NCI-H1092 treated with DMSO at 0.1 percent for 48 hours (cell line): Measurements from ENCODE around the gene EGR2.

Experiments
- DNase-seq: peaks from one replicate; lab custom pipeline; 2025; lab: John Stamatoyannopoulos, UW

The EGR2 gene

DNA sequence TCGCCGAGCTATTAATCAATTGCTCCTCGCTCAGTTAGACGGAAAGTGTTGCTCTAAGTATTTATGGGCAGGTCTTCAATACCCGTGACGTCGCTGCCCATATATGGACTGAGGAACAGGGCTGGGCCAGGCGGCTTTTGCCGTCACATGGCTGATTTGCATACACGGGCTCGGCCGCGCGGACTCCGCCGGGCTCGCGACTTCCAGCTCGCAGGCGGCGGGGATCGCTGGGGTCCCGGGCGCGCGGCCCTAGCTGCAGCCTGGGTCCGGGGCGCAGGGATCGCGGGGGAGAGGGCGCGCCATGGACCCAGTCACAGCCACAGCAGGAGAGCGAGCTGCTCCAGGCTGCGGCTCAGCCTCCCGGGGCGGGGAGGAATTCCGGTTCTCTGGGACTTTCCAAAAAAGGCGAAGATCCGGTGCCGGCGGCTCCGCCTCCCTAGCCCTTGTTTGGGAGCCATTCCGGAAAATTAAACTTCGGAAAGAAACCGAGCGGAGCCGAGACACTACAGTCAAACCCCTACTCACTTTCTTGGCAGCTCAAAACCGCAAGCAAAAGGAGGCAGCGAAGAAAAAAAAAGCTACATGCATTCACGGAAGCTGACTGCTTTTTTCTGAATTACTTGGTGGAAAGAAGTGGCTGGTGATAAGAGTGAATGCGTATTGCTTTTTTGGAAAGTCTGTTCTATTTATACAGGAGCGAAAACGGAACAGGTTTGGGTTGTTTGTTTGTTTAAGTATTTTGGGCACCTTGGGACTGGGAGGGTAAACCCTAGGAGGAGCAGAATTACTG, at the start of gene EGR2:
EGR2 (minus strand) TSS at position 36 of the 790 bp plus-strand sequence. CDS start 337 bp downstream, outside the sequence.
- DNase-seq: peak; percentile 51

DNA sequence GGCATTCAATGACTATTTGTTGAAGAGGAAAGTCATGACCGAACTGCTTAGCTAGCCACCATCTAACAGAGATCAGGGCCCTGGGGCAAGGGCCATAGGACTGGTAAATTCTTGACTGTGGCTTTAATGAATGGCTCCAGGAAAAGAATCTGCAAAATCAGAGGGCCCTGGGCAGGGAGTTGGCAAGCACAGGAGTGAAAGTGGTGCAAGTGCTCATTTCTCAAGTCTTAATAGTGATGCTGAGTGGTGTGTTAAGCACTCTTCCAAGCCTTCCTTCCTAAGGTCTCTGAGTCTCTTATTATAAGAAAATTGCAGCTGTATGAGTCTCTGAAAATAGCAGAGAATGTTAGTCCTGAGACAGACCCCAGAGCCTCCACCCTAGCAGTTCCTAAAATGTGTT, 46.3 kb upstream of the EGR2 start:
- no peak for DNase-seq

DNA sequence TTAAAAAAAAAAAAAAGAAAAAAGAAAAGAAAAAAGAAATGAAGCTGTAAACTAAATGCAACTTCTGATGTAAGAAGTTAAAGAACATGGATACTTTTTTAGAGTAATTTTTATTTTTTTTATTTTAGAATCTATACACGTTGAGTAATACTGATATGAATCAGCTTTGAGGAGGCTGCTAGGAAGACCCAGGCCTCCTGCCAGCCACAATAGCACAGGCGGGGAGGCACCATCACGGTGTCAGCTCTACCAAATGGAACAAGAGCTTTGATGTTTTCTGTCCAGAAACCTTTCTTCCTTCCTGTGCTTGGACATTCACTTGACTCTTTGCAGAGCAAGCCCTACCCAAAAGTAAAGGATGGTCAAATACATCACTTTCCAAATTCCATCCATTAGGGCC, 45.3 kb upstream of the EGR2 start:
- no peak for DNase-seq

DNA sequence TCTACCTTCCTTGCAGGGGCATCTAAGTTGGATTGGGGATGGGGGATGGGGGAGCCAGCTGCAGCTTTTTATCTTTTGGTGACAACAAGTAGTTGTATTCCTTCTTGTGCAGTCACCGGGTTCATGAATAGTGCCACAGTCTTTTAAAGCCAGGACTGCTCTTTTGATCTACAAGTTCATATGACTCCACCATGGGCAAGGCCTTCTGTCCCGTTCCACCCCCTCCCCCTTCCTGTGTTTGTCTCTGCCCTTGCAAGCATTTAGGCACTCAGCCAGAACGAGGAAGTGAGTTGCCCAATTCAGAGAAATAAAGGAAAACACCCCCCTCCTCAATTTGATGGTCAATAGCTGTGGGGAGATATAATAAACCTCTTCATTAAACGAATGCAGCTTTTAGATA, 44.8 kb upstream of the EGR2 start:
- DNase-seq: no peak

DNA sequence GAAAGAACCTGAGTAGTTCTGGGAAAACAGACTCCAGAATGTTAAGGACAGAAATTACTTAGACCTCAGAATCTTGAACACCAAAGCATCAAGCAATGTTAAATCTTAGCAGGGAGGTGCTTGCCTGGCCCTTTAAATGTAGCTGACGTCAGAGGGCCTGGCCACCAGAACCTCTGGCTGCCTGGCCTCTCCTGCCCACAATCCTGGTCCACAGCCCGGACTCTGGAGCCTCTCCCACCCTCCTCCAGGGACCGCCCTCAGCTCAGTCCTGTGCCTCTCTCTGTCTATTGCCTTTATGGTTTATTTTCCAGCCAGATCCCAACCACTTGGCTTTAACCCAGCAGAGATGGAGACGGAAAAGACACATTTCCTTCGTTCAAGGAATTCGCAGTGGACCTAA, 42.2 kb upstream of the EGR2 start:
- DNase-seq: no peak

DNA sequence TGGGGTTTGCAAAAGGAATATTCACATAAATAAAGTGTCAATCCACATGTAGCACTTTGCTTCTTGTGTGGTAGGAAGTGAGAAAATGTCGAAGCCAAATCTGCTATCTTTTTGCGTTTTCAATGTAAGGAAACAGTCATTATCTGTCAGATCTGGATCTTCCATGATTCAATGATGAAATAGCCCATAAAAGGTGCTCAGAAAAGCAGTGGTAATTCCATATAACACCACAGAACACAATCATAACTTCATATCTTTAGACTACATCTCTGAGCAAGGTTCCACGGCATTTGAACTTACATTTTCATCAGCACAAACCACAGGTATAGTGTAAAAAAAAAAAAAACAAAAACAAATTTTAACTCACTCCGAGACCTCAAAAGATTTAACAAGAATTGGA, 39.9 kb upstream of the EGR2 start:
- no peak for DNase-seq

DNA sequence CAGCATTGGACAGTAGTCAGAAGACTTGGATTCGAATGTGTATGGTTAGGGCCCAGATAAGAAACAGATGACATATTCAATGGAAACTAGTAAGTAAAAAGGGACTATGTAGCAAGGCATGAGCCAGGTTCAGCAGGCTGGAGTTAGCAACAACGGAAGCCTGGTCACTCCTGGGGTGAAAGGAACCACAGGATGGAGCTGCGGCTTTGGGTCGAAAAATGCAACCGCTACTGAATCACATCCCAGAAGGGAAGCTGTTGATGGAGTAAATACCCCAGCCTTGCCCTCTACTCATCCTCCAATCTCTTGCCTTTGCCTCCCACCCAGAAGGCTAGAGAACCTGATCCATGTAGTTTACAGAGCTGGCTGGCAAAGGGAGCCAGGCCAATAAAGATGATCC, 37.5 kb upstream of the EGR2 start:
- DNase-seq: no peak

DNA sequence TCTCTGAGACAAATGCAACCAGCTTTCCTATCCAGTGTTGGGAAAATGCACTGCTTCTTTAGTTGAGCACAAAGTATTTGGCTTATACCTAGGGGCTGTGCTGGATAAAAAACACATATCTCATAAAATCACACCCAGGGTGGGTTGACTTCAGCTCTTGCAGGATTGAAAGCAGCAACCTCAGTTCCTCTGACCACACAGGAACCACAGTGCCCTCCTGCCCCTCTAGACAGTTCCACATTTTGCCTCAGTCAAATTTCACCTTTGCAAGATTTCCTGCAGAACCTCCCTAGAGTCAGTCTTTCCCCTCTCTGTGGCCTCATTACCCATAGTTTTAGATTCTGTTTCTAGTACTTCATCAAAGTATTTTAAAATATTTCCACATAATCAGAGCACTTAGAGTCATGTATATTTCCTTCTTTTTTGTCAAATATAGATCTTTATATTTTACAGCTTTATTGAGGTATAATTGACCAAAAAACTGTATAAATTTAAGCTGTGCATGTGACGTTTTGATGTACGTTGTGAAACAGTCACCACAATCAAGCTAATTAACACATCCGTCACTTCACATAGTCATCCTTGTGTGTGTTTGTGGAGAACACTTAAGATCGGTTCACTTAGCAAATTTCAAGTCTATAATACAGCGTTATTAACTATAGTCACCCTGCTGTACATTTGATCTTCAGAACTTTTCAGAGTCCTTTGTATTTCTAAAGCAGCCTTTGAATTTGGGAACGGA, 37.0 kb upstream of the EGR2 start:
- no peak for DNase-seq

DNA sequence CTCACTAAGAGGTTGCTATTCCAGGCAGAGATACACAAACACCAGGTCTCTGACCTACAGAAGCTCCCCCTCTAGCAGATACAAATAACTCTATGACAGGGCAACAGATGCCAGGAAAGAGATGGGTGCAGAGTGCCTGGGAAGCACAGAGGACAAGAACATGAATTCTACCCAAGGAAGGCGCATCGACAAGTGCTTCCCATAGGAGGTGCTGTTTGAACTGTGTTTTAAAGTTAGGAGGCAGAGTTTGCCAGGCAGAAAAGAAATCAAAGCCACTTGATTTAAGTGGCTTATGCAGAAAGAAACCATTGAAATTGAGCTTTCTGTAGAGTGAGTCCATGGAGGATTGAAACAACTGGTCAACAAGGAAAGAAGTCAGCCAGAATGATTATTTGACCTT, 35.3 kb upstream of the EGR2 start:
- no peak for DNase-seq

DNA sequence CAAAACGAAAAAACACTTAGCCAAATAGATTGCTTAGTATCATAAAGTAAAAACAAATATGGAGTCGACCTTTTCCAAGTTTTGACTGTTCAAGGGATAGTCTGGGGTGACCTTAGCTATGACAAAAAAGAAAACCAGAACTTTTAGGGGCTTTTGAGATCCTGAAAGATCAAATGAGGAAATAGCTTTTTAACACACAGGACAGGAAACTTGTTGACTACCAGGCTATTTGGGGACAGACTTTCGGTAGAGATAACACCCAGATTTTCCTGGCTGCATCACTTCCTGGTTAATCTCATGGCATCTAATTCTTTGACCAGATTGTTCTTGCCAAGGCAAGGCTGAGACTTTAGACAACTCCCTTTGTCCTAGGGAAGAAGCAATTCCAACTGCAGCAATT, 34.5 kb upstream of the EGR2 start:
- DNase-seq: no peak

DNA sequence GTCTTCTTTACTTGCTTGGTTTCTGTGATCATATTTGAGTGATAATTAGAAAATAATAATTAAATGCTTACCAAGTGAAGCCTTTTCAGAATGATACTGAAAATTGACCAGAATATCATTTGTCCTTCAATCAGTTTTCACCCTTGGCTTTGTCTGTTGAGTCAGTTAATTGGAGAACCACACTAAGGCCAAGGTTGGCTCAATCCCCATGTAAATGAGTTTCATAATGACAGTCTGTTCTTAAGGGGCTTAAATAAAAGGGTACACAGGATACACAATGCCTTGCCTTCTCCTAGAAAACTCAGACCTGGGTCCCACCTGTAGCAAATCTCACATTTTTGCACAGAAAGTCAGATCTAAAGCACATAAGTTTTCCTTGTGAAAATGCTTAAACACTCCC, 31.3 kb upstream of the EGR2 start:
- DNase-seq: no peak

DNA sequence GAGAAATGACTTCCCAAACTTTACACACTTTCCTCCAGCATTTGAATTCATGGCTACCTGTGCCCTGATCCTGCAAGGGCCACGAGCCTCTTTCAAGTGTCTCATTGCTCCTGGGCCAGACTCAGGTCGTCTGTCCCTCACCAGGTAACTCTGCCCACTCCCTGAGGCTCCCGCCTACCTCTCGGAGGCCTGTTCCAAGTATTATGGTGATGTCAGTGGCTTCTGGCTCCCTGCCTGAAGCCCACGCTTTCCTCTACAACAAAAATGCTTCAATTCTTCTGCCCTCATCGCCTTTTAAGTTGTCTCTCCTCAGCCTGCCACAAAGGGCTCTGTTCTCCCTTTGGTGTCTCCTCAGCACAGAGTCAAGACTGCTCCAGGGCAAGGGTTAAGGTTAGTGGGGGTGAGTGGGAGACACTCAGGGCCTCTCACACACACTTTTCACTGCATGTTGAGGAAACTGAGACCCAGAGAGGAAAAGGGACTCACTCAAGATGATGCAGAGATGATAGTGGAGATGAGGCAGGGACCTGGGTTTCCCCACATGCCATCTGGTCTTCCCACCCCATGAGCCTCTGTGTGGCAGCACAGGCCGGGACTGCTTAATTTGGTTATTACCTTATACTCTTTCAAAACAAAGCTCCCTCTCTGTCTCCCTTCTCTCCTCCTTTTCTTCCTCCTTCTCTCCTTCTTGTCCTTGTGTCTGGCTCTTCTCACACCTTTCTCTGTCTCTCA, 28.3 kb upstream of the EGR2 start:
- no peak for DNase-seq

DNA sequence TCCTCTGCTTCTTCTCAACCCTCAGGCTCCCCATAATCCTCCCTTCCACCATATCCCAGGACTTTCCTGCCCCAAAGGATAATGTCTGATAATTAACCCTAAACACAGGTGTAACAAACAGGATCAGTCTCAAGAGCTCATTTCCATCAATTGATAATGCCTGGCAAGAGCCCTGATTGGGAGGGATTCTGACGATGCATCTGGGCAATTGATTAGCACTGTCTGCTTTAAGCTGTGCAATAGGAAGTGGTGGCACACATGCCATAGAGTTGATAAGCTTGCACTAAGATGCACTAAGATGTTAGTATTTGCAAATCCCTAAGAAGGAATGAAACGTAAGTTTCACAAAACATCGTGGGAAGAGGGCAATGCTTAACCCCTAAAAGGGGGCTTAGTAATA, 27.4 kb upstream of the EGR2 start:
- no peak for DNase-seq

DNA sequence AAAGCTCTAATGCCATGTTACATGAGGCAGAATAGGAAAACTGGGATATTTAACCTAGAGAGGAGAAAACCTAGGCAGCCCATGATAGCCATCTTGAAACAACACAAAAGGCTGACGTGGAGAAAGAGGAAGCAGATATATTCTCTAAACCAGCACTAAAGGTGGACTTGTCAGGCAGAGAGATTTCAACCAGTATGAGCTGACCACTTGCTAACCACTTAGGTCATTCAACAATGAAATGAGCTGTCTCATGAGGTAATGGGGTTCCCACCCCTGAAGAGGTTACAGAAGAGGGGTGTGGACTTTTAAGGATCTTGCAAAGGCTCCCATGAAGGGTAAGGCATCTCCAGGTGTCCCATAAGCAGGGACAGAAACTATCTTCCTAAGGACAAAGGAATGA, 26.8 kb upstream of the EGR2 start:
- DNase-seq: no peak

DNA sequence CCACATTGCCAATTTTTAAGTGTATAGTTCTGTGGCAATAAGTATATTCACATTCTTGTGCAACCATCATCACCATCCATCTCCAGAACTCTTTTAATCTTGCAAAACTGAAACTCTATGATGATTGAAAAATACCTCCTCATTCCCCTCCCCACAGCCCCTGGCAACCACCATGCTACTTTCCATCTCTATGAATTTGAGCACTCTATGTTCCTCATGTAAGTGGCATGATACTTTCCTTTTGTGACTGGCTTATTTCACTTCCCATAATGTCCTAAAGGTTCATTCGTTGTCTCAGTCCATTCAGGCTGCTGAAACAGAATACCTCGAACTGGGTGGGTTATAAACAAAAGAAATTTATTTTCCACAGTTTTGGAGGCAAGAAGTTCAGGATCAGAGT, 23.4 kb upstream of the EGR2 start:
- DNase-seq: no peak

DNA sequence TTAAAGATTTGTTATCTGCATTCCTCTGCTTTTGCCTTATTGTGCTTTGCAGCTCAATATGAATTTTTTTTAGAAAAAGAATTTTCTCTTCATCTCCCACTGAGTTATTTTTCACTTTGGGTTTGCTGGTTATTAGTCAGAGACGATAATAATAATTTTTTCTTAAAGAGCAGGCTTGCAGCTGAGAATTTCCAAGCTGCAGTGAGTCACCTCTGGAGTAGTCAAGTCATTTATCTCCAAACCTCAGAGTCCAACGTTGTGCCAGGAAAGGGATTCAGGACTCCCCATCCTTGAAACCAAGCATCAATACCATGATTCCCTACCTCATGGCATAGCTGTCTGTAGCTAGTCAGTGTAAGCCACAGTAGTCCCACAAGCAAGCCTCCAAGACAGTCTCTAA, 15.2 kb upstream of the EGR2 start:
- no peak for DNase-seq

DNA sequence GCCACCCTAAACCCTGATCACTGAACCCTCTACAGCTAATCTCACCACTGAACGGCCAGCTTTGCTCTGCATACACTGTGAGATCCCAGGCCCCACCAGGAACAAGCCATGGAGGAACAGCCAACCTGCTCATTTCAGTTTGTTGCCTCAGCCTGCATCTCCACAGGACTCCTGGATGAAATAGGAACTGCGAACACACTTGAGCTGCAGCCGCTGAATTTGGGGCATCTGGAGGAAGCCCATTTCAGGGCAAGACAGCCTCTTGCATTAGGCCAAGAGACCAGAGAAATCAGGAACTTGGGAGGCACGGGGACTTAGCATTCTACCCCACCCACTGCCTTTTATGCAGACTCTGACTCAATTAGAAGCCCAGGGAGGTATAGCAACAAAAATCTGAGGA, 14.5 kb upstream of the EGR2 start:
- DNase-seq: no peak

DNA sequence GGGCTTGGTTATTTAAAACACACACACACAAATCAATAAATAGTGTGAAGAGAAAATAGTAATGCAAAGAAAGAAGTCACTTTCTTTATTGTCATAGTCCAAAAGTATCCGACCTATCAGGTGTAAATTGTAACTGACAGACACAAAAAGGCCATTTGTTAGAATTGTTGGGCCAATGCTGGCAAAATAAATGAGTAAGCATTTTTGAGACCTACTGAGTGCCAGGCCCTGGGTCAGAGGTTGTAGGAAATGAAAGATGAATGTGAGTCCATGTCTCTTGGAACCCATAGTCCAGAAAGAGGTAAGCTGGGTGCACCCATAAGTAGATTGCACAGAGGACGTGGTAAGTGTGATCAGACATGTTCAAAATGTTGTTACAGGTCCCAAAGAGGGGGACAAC, 13.5 kb upstream of the EGR2 start:
- no peak for DNase-seq

DNA sequence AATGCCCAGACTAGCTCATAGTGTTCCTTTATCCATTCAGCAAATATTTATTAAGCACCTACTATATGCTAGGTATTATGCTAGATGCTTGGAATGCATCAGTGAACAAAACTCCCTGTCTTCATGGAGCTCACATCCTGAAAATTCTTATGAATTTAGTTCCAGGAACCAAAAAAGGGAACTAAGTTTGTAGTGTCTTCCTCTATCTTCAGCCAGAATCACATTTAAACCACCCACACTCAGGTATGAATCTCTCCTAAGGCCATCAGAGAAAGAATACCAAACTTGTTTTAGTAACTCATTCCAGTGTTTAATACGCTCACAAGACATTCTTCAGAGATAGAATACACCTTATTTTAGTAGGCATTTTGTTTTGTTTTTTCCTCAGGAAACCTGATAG, 10.1 kb upstream of the EGR2 start:
- no peak for DNase-seq

DNA sequence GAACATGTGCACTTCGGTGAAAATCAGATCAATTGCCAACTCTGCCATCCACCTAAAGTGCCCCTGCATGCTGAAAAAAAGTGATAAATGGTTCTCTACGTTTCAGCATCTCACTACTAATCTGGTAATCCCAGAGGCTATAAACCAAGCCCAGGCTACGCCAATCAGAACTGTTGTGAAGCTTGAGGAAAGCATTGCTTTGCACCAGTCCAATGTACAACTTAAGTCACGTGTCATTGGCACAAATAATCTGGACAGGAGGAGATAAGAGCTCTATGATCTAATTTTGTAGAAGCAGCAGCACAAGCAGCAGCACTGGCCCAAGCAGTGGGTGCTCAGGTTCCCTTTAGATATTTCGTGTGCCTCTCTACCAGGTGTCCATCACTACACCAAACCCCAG, 4.4 kb upstream of the EGR2 start:
- DNase-seq: no peak

DNA sequence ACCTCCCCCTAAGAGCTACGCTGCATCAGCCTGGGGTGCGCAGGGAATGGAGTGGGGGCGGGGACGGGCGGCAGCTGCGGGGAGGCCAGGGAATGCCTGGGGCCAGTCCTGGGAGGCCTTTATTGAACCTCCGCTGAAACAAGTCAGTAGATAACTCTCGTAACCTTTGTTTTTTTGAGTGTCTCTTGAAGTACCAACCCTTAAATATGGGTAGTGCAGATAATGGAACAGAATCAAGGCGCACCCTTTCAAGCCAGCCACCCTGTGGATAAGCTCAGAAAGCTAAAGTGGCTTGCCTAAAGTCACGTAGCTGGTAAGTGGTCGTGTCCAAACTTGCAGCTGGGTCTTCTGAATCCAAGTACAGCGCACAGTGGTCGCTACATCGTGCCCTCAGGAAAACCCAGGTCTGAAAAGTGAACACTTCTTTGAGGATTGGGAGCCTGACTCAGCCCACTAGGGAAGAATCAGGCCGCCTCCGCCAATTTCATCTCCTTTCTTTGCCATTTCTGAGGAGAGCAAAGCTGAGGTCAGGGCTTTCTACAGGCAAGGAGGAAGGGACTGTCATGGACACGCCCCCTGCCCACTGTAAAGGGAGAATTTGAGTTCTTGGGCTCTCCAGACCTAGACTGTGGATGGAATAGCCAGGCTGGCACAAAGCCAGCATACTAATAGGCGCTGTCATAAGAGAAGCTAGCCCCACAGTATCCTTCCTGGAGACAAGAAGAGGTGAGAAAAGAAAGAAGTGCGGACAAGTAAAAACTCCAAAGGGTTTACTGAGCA, 3.2 kb upstream of the EGR2 start:
- no peak for DNase-seq

DNA sequence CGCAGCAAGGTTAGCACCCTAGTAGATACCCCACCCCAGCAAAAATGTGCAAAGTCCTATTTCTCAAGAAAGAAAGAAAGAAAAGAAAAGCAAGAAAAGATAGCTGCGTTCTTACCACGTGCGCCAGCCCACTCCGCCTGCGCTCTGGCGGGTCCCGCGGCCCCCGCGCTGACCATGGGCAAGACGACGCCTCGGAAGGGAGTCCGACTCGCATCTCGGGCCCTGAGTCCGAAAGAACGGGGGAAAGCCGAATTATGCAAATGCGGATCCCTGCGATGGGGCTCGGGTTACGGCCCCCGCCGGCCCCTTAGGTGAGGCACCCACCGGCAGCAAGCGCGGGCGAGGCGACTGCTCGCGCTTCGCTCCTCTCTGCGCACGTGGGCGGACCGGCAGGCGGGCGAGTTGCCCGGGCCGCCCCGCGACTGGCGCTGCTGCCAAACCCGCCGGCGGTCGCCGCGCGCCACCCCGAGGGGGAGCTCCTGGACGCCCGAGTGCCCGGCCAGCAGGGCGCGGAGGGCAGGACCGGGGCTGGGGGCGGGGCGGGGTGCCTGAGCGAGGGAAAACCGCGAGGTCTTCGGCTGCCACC, 2.4 kb upstream of the EGR2 start:
- no peak for DNase-seq
